HG02798 (cell line): ENCODE results near the gene OPALIN.
A peak's percentile ranks its signal among the peaks of the same experiment; 100 is the strongest.

Experiments used
- ATAC-seq: cut with Tn5 transposase; IDR thresholded peaks from one replicate; pipeline ENCODE4 v1.9.1; 2021; ENCODE audit warnings: mild to moderate bottlenecking; ENCODE audit not compliant: unreplicated experiment, poor library complexity

Gene OPALIN

GRCh38 chr10:96341219-96342182 is 17.3 kb downstream of the OPALIN start:
- ATAC-seq: no peak

GRCh38 chr10:96339956-96340904 is 18.6 kb downstream of the OPALIN start:
- peak; percentile 59 for ATAC-seq

DNA sequence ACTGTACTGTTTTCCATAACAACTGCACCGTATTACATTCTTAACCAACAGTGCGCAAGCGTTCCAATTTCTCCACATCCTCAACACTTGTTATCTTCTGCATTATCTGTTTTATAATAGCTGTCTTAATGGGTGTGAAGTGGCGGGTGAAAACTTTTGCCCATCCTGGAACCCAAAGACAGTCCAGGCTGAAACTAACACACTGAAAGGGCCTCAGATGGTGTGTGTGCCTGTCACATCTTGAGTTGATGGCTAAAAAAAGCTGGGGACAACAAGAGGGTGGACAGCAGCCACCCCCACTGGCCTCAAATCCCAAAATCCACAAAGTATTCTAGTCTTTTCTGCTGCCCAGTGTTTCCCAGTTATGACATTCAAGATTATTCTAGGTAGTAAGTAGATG is 19.4 kb downstream of the OPALIN start:
- ATAC-seq: no peak

GRCh38 chr10:96338279-96338925 is 20.4 kb downstream of the OPALIN start:
- ATAC-seq: no peak

- ATAC-seq: no peak
Observed at GRCh38 chr10:96337106-96337505, 21.7 kb downstream of the OPALIN start.

- ATAC-seq: no peak
Observed at GRCh38 chr10:96334616-96335526, 23.9 kb downstream of the OPALIN start.

GRCh38 chr10:96333101-96333500 is 25.7 kb downstream of the OPALIN start:
- no peak for ATAC-seq

DNA sequence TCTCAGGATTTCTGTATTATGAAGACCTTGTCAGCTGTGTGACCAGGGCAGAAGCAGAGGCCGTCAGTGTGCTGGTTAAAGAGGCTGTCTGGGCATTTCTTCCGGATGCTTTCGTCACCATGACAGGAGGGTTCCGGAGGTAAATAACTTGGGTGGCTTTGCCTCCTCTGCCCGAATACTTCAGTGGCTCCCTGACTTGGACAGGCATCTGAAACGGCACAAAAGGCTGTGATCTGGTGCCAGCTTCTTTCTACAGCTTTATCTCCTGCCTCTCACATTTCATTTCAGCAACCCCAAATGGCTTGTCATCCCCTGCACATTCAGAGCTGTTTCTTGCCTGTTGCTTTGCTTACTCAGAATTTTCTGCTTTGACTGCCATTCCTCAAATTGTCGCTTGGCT is 31.3 kb downstream of the OPALIN start:
- ATAC-seq: no peak

DNA sequence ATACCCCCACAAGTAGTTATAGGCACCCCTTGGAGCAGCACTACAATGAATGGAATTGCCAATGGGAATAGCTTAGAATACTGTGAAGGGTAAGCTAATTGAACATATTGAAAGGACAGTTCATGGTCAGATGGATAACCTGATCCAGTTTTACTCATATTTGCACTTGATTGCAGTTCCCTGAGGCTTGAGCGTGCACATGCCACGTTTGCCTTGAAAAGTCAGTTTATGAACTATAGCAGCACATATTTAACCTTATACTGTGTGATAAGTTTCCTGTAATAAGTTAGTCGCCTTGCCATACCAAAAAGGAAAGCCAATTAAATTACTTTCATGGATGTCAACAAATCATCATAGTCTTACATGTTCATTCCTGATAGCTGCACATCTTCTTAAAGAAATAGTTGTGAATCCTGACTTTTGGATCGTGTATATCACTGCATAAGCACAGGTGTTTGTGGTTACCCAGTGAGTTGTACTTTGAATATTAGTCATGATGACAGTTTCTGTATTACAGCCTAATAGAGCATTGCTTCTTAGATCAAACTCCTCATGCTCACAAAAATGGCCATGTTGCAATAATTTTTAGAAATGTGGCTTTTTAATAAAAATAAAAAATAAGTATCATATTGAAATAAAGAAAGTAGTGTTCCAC is 33.0 kb downstream of the OPALIN start:
- ATAC-seq: peak; percentile 94

DNA sequence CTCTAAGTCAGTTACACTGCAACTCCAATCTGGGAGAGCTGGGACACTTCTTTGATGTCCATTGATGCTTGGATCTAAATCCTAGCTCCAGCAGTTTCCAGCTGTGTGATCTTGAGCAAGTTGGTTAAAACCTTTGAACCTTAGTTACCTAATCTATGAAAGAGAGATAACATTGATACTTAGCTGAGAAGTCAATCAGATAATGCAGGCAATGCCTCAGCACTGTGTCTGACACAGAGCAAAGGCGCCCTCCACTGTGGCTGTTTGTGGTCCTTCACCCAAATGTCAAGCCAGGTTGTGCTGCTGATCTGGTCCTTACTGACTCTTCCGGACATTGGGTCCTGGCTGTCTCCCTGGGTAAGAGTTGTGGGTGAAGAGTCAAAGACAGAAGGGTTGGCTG is 34.4 kb downstream of the OPALIN start:
- ATAC-seq: no peak

- no peak for ATAC-seq
Observed at GRCh38 chr10:96322275-96322674, 36.5 kb downstream of the OPALIN start.

GRCh38 chr10:96321822-96322221 is 37.0 kb downstream of the OPALIN start:
- ATAC-seq: no peak

GRCh38 chr10:96319754-96320474 is 38.9 kb downstream of the OPALIN start:
- no peak for ATAC-seq

DNA sequence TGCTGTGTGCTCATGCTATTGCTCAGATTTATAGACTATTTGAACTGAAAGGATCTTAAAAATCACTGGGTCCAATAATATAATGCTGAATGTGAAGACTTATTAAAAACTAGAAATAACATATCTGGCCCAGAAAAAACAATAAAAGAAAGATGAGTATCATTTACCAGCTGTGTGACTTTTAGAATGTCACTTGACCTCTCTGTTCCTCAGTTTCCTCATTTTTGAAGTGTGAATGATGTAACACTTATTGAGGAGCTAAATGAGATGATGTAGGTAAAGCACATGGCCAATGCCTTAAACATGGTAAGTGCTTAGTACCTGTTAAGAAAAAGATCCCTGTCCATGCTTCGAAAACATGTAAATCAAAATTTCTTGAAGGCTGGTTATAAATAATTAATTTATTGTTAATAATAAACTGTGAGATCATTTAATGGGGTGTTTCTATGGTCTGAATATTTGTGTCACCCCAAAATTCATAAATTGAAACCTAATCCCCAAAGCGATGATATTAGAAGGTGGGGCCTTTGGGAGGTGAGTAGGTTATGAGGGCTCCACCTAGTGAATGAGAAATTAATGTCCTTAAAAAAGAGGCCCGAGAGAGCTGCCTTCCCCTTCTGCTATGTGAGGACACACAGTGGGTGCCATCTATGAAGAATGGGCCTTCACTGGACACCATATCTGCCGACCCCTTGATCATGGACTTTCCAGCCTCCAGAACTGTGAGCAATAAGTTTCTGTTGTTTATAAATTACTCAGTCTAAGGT is 41.6 kb downstream of the OPALIN start:
- no peak for ATAC-seq

- ATAC-seq: no peak
Observed at GRCh38 chr10:96313344-96313743, 45.5 kb downstream of the OPALIN start.

DNA sequence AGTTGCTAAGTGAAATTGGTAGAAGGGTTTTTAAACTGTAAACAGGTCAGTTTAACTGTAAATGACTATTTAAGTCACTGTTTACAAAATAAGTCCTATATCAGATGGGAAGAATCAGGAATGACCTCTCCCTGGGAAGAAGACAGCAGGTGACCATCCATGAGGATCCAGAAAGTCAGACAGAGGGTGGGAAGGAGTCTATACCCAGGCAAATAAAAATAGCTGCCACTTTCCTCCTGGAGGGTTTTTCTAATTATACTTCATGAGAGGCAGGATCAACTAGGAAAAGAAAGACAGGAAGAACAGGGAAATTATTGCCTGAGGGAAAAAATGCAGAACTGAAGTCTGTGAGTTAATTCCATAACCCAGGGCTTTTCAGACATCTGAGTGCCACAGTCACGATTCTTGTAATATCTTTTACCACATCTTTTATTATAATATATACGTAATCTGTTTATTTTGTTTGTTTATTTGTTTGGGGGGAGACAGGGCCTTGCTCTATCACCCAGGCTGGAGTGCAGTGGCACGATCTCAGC is 47.6 kb downstream of the OPALIN start:
- no peak for ATAC-seq

- no peak for ATAC-seq
Observed at GRCh38 chr10:96310321-96310669, 48.5 kb downstream of the OPALIN start.
